DMS114 treated with DMSO at 0.1 percent for 48 hours (cell line): Measurements from ENCODE around the gene SMC4.

Experiments
- DNase-seq: peaks from one replicate; lab custom pipeline; 2025; ENCODE audit not compliant: unreplicated experiment; lab: John Stamatoyannopoulos, UW

The SMC4 gene

GRCh38 chr3:160475153-160475552, 75.7 kb downstream of the SMC4 start:
- DNase-seq, result no peak

- DNase-seq, result no peak
Measured at GRCh38 chr3:160475884-160476283, 76.4 kb downstream of the SMC4 start.

GRCh38 chr3:160477750-160478149, 78.3 kb downstream of the SMC4 start:
- DNase-seq, result no peak

- no peak for DNase-seq
Measured at GRCh38 chr3:160478338-160478737, 78.9 kb downstream of the SMC4 start.

- DNase-seq, result no peak
Measured at GRCh38 chr3:160479376-160479775, 79.9 kb downstream of the SMC4 start.

GRCh38 chr3:160480931-160481330, 81.5 kb downstream of the SMC4 start:
- no peak for DNase-seq

- no peak for DNase-seq
Measured at GRCh38 chr3:160481856-160482255, 82.4 kb downstream of the SMC4 start.

- no peak for DNase-seq
Measured at GRCh38 chr3:160482796-160483195, 83.3 kb downstream of the SMC4 start.
